ENCODE data around the gene ITGA6.

The ITGA6 gene

DNA sequence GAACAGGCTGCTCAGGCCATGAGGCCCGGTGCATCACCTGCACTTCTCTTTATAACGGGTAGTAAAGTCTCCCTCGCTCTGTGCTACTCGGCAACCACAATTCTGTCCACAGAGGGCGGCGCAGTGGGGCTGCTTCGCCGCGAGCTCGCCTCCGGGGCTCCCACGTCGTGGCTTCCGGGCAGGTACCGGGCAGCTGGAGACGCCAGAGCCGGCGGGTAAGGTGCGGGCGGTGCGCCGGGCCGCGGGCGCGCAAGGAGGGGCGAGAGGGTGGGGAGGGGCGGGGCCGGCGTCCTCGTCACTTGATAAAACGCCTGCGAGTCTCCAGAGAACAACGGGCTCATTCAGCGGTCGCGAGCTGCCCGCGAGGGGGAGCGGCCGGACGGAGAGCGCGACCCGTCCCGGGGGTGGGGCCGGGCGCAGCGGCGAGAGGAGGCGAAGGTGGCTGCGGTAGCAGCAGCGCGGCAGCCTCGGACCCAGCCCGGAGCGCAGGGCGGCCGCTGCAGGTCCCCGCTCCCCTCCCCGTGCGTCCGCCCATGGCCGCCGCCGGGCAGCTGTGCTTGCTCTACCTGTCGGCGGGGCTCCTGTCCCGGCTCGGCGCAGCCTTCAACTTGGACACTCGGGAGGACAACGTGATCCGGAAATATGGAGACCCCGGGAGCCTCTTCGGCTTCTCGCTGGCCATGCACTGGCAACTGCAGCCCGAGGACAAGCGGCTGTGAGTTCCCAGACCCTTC, at the start of gene ITGA6:
TSS of gene ITGA6 (plus strand) at position 331 of the 734 bp plus-strand sequence.
- DNase-seq: peak; percentile 12

- no peak for DNase-seq
Observed at GRCh38 chr2:172380436-172381274, 46.7 kb upstream of the ITGA6 start.

DNA sequence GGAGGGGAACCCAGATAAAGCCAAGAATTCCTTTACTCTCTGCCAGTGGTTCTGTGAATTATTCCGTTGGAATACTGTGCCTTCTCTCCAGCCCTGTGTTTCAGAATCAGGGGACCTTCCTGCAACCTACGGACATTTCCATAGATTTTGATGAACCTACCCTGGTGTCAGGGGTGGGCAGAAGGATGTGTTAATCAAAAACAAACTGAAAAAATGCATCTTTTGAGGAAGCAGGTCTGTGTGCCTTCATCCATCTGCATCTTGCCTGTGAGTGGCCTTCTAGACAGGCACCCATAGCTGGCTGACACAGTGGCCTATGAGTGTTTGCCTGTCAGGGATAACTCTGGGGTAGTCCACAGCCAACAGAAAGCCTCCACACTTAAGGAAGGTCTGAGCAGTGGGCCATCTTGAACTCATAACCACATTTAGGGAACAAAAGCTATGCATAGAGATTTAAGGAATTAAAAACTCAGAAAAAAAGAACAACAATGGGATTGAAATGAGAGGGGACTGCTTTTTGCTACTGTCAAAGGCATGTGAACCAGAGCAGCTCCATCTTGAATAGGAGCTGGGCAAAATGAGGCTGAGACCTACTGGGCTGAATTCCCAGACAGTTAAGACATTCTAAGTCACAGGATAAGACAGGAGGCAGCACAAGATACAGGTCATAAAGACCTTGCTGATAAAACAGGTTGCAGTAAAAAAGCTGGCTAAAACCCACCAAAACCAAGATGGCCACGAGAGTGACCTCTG, 45.9 kb upstream of the ITGA6 start:
- no peak for DNase-seq

DNA sequence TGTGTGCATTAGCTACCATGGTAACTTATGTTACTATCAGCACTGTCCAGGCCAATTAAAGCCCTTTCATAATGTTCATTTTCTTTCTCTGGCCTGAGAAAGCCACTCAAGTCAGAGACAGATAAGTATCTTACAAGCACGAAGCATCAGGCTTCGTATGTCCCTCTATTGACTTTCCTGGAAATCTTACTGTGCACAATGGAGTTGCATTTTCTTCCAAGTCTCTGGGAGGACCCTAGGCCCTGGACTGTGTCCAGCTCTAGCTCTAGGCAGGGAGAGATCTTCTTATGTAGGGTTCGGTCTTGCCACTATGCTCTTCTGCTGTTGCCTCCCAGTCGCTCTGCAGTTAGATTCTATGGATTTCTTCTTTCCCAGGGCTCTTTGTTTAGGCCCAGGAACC, 40.0 kb upstream of the ITGA6 start:
- no peak for DNase-seq

DNA sequence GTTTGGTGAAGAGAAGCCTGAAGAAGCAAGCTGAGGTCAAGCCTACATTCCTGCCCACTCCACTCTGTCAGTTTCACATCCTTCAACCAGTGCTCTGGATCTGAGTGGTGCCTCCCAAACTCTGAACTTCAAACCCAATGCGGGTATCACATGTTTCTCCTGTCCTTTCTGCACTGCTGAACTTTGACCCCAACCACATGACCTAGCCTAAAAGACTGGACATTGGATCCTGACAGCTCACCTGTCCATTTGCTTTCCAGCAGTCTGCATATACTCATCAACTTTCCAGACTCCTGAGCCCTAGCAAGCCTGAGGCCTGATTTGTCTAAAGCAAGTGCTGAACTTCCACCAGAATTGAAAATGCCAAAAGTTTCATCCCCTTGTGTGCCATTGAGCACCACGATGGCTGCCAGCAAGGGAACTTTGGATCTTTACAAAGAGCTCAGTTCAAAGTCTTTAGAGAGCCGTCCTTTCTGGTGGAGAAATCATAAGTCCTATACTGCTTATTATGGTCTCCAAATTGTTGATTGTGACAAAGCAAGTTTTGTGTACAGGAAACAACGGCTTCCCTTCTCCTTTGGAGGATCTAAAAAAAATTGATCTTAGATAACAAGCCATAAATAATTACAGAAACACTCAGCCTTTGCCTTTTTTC, 37.6 kb upstream of the ITGA6 start:
- DNase-seq: no peak

GRCh38 chr2:172394002-172394401, 33.4 kb upstream of the ITGA6 start:
- no peak for DNase-seq

- no peak for DNase-seq
Observed at GRCh38 chr2:172395503-172395902, 31.9 kb upstream of the ITGA6 start.

- no peak for DNase-seq
Observed at GRCh38 chr2:172397148-172397834, 30.1 kb upstream of the ITGA6 start.

DNA sequence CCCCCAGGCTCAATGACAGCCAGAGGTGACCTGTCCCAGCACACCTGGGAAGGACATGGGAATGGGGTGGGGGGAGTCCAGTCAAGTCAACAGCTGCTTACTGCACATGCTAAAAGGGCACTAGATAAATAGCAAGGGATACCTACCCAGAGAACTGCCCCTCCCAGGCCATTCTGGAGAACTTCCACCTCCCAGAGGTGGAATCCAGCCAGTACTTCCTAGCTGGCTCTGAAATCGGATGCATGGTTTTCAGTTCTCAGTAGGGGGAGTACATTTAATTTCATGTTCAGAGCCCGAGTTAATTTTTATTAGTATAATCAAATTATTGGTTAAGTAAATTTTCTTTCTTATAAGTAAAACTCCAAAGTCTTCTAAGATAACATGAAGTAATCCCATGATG, 28.9 kb upstream of the ITGA6 start:
- DNase-seq: no peak

GRCh38 chr2:172399765-172400164, 27.6 kb upstream of the ITGA6 start:
- DNase-seq: no peak

- no peak for DNase-seq
Observed at GRCh38 chr2:172402198-172402597, 25.2 kb upstream of the ITGA6 start.

DNA sequence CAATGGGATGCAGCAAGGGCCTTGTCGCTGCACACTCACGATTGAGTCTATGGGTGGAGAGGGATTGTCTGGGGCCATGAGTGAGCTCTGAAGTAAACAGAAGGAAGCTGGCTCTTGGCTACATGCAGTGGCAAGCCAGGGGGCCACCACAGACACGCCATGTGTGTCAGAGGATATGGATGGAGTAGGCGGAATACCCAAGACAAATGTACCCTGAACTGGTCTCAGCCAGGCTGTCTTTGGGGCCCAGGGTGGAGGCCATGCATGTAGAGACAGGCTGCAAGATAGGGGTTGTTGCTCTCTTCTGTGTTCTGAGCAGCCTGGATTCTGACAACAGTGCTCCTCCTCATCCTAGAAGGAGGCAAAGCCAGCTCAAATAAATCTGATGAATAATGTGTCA, 24.0 kb upstream of the ITGA6 start:
- DNase-seq: no peak

DNA sequence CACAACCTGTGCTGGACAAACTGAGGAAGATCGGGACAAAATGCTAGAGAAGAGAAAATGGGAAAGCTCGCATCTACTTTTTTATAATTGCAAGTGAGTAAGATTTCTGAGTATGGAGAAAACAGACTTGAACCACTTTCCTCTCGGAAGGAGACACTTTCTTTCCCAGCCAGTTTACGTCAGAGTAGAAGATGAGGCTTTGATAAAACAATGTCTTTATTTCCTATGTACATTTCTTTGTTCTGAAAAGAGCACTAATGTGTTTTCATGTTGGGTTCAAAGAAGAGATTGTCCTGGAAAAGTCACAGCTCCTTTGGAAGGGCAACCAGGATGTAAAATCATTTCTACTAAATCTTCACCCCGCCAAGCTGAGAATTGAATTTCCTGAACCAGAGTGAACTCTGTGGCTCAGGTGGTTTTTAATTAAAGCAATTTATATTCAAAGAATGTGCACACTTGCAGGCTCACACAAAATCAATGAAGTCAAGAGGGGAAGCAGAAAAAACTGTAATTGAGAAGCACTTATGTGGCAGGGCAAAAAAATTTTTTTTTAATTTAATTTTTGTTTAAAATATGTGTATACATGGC, 23.4 kb upstream of the ITGA6 start:
- DNase-seq: no peak

DNA sequence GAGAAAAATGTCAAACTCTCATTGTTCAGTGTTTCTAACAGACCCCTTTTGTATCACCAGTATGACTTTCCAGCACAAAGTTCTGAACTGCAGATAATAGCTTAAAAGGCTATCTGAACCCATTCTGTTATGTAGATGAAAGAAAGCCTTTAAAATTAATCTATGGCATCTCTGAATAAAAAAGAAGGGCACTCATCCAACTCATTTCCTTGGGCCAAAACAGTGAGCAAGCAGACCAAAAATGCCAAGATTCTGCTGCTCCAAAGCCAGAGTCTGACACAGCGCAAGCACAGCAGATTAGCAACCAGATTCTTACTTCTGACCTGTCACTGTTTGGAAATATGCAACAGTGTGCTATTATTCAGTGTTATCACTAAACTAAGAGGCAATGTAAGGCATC, 22.6 kb upstream of the ITGA6 start:
- DNase-seq: no peak

DNA sequence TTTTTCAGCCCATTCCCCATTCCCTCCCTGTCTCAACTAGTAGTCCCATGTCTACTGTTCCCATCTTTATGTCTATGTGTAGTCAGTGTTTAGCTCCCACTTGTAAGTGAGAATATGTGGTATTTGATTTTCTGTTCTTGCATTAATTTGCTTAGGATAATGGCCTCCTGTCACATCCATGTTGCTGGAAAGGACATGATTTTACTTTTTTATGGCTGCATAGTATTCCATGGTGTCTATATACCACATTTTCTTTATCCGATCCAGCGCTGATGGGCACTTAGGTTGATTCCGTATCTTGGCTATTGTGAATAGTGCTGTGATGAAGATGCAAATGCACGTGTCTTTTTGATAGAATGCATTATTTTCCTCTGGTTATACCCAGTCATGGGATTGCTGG, 21.7 kb upstream of the ITGA6 start:
- no peak for DNase-seq

DNA sequence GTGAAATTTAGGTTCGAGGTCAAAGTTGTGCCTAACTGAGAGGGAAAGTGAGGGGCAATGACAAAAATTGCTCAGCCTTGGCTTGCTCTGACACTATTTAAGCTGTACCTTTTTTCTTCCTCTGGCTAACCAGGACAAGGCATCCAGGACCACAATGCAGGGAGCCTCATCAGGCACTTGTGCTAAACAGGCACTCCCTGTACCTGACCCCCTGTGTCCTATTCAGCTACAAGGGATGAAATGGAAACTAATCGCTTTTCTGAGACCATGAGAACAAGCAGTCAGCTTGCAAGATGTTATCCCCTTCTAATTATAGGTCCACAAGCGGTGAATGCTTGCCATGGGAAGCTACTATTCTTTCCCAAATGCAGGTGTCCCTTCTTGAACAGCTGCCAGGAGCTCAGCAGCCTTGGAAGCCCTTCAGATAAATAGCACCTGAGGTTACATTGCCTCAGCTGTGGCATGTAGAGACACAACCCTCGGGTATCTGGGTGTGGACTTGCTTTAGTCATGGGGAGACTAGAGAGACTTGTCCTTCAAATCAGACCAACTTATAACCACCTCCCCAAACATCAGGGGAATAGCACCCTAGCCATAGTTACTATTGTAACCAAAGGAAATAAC, 19.1 kb upstream of the ITGA6 start:
- DNase-seq: peak; percentile 46

GRCh38 chr2:172409042-172409441, 18.3 kb upstream of the ITGA6 start:
- no peak for DNase-seq

- DNase-seq: no peak
Observed at GRCh38 chr2:172412984-172413492, 14.3 kb upstream of the ITGA6 start.

- no peak for DNase-seq
Observed at GRCh38 chr2:172415157-172415864, 12.1 kb upstream of the ITGA6 start.

DNA sequence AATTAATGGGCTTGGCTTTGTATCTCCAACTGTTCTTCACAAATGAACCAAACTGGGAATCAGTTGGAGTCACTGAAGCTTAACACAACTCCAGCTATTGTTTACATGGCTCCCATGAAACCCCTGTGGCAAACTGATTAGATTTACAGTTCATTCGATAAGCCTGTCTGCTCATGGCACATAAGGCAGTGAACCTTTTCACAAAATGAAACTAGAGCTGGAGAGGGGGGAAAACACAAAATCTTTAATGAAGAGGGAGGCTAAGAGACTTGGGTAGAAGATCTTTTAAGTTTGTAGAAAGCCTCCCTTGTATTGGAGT, 11.6 kb upstream of the ITGA6 start:
- DNase-seq: no peak
